Measurements from ENCODE around the gene GATB.

The GATB gene

DNA sequence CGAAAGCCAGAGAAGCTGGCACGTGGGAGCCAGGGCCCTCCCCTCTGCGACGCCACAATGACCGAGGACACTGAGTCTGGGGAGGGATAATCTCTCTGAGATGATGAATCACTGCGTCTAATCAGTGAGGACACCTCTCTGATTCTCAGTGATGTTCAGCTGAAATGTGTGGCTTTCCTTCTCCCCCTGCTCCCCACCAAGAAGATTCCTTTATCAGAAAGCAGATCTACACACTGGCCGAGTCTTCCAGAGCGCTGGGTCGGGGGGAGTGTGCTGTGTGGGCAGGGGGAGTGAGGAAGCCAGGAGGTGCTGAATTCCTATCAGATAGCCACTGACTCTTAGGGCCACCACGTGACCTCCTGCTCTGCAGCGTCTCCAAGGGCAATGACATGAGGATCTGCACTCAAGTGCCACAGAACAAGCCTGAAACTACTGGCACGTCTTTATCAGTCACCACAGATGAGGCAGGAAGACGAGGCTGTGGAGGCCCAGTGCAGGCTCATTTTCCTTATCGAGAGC is 89.2 kb downstream of the GATB start:
- no peak for DNase-seq (ENCODE audit: low spot score)
- TF ChIP-seq, protein P1, sequence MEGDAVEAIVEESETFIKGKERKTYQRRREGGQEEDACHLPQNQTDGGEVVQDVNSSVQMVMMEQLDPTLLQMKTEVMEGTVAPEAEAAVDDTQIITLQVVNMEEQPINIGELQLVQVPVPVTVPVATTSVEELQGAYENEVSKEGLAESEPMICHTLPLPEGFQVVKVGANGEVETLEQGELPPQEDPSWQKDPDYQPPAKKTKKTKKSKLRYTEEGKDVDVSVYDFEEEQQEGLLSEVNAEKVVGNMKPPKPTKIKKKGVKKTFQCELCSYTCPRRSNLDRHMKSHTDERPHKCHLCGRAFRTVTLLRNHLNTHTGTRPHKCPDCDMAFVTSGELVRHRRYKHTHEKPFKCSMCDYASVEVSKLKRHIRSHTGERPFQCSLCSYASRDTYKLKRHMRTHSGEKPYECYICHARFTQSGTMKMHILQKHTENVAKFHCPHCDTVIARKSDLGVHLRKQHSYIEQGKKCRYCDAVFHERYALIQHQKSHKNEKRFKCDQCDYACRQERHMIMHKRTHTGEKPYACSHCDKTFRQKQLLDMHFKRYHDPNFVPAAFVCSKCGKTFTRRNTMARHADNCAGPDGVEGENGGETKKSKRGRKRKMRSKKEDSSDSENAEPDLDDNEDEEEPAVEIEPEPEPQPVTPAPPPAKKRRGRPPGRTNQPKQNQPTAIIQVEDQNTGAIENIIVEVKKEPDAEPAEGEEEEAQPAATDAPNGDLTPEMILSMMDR (IDR thresholded peaks at IDR 0.05; ENCODE audit: borderline replicate concordance, control extremely low read depth, extremely low read depth, insufficient read depth, missing control alignments), result no peak
- in situ Hi-C loops (cut with MboI; ENCODE audit: low sequenced_read_pairs, unreplicated experiment), result no loop called here

GRCh38 chr4:151670843-151671242 is 90.0 kb downstream of the GATB start:
- TF ChIP-seq, protein P1 (IDR thresholded peaks at IDR 0.05; ENCODE audit: borderline replicate concordance, control extremely low read depth, extremely low read depth, insufficient read depth, missing control alignments), result no peak
- in situ Hi-C loops (cut with MboI; ENCODE audit: low sequenced_read_pairs, unreplicated experiment), result no loop called here
- DNase-seq (ENCODE audit: low spot score), result no peak

GRCh38 chr4:151669990-151670389 is 90.8 kb downstream of the GATB start:
- in situ Hi-C loops (cut with MboI; ENCODE audit: low sequenced_read_pairs, unreplicated experiment), result no loop called here
- TF ChIP-seq, protein P1 (IDR thresholded peaks at IDR 0.05; ENCODE audit: borderline replicate concordance, control extremely low read depth, extremely low read depth, insufficient read depth, missing control alignments), result no peak

DNA sequence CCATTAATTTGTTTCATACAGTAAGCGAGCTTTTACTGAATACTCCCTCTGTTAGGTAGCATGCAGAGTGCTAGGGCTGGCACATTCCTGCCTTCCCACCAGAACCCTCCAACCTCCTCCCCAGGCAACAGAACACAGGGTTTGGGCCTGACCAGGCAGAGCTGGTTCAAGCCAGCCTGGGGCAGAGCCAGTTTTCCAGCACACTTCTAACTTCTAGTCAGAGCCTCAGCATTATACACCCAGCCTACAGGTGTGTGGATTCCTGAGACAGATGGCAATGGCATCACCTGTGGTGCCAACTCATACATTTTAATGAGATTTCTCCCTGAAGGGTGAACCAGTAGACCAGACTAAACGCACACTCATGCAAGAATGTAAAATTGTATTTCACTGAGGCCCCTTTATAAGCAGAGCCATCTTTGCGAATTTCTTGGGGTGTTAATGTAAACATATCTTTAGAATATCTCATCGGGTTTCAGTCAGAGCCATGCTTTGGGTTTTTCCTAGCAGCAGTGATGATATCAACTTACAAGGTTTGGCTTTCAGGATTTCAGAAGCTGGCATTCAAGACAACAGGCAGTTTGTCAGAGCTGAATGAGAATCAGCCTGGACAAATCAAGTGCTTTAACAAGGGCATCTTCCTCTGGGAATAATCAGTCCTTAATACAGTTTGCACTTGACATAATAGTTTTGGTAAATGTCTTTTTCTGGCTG is 92.0 kb downstream of the GATB start:
- in situ Hi-C loops (cut with MboI; ENCODE audit: low sequenced_read_pairs, unreplicated experiment), result no loop called here

More at GRCh38 chr4:151669990-151670389, 90.8 kb downstream of the GATB start:
- DNase-seq (ENCODE audit: low spot score), result no peak

GRCh38 chr4:151667666-151668065 is 93.1 kb downstream of the GATB start:
- in situ Hi-C loops (cut with MboI; ENCODE audit: low sequenced_read_pairs, unreplicated experiment), result no loop called here
- DNase-seq (ENCODE audit: low spot score), result no peak
- TF ChIP-seq, protein P1 (IDR thresholded peaks at IDR 0.05; ENCODE audit: borderline replicate concordance, control extremely low read depth, extremely low read depth, insufficient read depth, missing control alignments), result no peak

More for the DNA sequence above, 92.0 kb downstream of the GATB start:
- no peak for DNase-seq (ENCODE audit: low spot score)
- TF ChIP-seq, protein P1 (IDR thresholded peaks at IDR 0.05; ENCODE audit: borderline replicate concordance, control extremely low read depth, extremely low read depth, insufficient read depth, missing control alignments), result no peak

DNA sequence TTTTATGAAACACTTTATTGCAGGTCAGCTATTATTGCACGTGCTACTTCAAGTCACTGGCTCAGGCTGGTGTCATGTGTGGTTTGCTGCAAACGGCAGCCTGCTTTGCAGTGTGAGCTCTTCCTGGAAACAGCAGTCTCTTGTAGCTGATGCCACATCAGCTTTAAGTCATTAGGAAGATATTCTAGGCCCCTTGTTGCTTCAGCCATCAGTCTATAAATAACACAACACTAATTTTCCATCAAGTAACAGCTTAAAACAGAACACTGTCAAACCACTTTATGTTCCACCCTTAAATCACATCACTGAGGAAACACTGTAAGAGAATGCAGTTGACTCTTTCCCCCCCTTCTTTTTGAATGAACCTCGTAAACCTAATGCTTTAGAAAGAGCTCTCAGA is 93.8 kb downstream of the GATB start:
- TF ChIP-seq, protein P1 (IDR thresholded peaks at IDR 0.05; ENCODE audit: borderline replicate concordance, control extremely low read depth, extremely low read depth, insufficient read depth, missing control alignments), result no peak
- in situ Hi-C loops (cut with MboI; ENCODE audit: low sequenced_read_pairs, unreplicated experiment), result no loop called here
- peak; percentile 40 for DNase-seq (ENCODE audit: low spot score)
